Neural progenitor cell (in vitro differentiated cells): Measurements from ENCODE around the gene PEF1.

Experiments
- EZH2 ChIP-seq: fragments of 200-600 bp; sonication (generic); IDR thresholded peaks from 2 replicates; pipeline ENCODE4 v1.6.1; 2017; ENCODE audit warnings: antibody characterized with exemption, mild to moderate bottlenecking, moderate library complexity
- EZH2phosphoT487 ChIP-seq: fragments of 200-600 bp; sonication (generic); IDR thresholded peaks from 2 replicates; pipeline ENCODE4 v1.6.1; 2017; ENCODE audit warnings: antibody characterized with exemption
- TF ChIP-seq, protein P1 (sequence below): fragments of 200-600 bp; sonication (generic); IDR thresholded peaks from 2 replicates; pipeline ENCODE4 v1.5.1; 2017; ENCODE audit warnings: antibody characterized with exemption, mild to moderate bottlenecking

GRCh38 chr1:31654474-31654776, 9.7 kb upstream of the PEF1 start:
- TF ChIP-seq, protein P1, sequence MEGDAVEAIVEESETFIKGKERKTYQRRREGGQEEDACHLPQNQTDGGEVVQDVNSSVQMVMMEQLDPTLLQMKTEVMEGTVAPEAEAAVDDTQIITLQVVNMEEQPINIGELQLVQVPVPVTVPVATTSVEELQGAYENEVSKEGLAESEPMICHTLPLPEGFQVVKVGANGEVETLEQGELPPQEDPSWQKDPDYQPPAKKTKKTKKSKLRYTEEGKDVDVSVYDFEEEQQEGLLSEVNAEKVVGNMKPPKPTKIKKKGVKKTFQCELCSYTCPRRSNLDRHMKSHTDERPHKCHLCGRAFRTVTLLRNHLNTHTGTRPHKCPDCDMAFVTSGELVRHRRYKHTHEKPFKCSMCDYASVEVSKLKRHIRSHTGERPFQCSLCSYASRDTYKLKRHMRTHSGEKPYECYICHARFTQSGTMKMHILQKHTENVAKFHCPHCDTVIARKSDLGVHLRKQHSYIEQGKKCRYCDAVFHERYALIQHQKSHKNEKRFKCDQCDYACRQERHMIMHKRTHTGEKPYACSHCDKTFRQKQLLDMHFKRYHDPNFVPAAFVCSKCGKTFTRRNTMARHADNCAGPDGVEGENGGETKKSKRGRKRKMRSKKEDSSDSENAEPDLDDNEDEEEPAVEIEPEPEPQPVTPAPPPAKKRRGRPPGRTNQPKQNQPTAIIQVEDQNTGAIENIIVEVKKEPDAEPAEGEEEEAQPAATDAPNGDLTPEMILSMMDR = no peak
- TF ChIP-seq EZH2phosphoT487 (no peak), EZH2 (no peak)
